Right hindlimb (tissue), 1 donor: ENCODE measurements around the gene RFC1.
"Not testable (repeated sequence)": the region's sequence is repeated elsewhere in the genome, so short reads cannot be mapped to it uniquely, and the experiment has no call there.

Experiments
- DNase-seq: peaks from one replicate; pipeline ENCODE4 v3.0.0-alpha.2; 2018

The RFC1 gene

GRCh38 chr4:39353149-39353477 is 13.0 kb downstream of the RFC1 start:
- not testable (repeated sequence) for DNase-seq

GRCh38 chr4:39349326-39349725 is 16.8 kb downstream of the RFC1 start:
- DNase-seq: no peak

GRCh38 chr4:39348371-39349315 is 17.5 kb downstream of the RFC1 start:
- peak; percentile 36 for DNase-seq

- DNase-seq: no peak
Measured at GRCh38 chr4:39346856-39347519, 19.2 kb downstream of the RFC1 start.

- no peak for DNase-seq
Measured at GRCh38 chr4:39342731-39343130, 23.4 kb downstream of the RFC1 start.

- DNase-seq: no peak
Measured at GRCh38 chr4:39341075-39341725, 25.0 kb downstream of the RFC1 start.

GRCh38 chr4:39339968-39340367 is 26.2 kb downstream of the RFC1 start:
- DNase-seq: no peak

GRCh38 chr4:39337841-39338240 is 28.3 kb downstream of the RFC1 start:
- DNase-seq: no peak

GRCh38 chr4:39335566-39335965 is 30.6 kb downstream of the RFC1 start:
- DNase-seq: no peak

- no peak for DNase-seq
Measured at GRCh38 chr4:39331191-39331590, 35.0 kb downstream of the RFC1 start.

- no peak for DNase-seq
Measured at GRCh38 chr4:39330353-39330752, 35.8 kb downstream of the RFC1 start.

GRCh38 chr4:39326468-39326977 is 39.6 kb downstream of the RFC1 start:
- no peak for DNase-seq

GRCh38 chr4:39324897-39325613 is 41.1 kb downstream of the RFC1 start:
- no peak for DNase-seq

GRCh38 chr4:39324446-39324845 is 41.7 kb downstream of the RFC1 start:
- no peak for DNase-seq

GRCh38 chr4:39323821-39324220 is 42.3 kb downstream of the RFC1 start:
- DNase-seq: no peak

- DNase-seq: no peak
Measured at GRCh38 chr4:39320381-39321115, 45.6 kb downstream of the RFC1 start.

- no peak for DNase-seq
Measured at GRCh38 chr4:39319676-39320075, 46.5 kb downstream of the RFC1 start.

GRCh38 chr4:39312816-39313215 is 53.3 kb downstream of the RFC1 start:
- DNase-seq: no peak

- DNase-seq: peak; percentile 40
Measured at GRCh38 chr4:39308611-39309010, 57.6 kb downstream of the RFC1 start.

GRCh38 chr4:39305912-39306677 is 60.1 kb downstream of the RFC1 start:
- no peak for DNase-seq

GRCh38 chr4:39304651-39305050 is 61.5 kb downstream of the RFC1 start:
- no peak for DNase-seq
